NCI-H1436 treated with DMSO at 0.1 percent for 48 hours (cell line): ENCODE data around the gene PDAP1.
"Not testable (repeated sequence)": the region's sequence is repeated elsewhere in the genome, so short reads cannot be mapped to it uniquely, and the experiment has no call there.

Experiments
- DNase-seq: peaks from one replicate; lab custom pipeline; 2025; lab: John Stamatoyannopoulos, UW

The PDAP1 gene

DNA sequence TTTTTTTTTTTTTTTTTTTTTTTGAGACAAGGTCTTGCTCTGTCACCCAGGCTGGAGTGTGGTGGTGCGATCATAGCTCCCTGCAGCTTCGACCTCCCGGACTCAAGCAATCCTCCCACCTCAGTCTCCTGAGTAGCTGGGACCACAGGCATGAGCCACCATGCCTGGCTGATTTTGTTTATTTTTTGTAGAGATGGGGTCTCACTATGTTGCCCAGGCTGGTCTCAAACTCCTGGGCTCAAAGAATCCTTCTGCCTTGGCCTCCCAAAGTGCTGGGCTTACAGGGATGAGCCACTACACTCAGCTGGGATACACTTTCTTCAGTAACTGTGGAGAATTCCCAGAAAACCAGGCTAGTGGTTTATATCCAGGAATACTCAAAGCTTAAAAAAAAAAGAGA lies 57.8 kb downstream of the PDAP1 start:
- DNase-seq = not testable (repeated sequence)
